HEK293 (cell line): ENCODE measurements around the gene TCF7L1.

Experiments used
- ZBTB21 ChIP-seq: fragments of 450-650 bp; formaldehyde crosslinking; IDR thresholded peaks from 2 replicates; pipeline ENCODE4 v1.5.1; 2017; ENCODE audit warnings: missing biosample characterization, missing genetic modification characterization
- ZBTB8A ChIP-seq: fragments of 450-650 bp; formaldehyde crosslinking; IDR thresholded peaks from 2 replicates; pipeline ENCODE4 v1.5.1; 2016; ENCODE audit warnings: missing biosample characterization, missing genetic modification characterization
- ZNF155 ChIP-seq: fragments of 450-650 bp; formaldehyde crosslinking; IDR thresholded peaks from 2 replicates; pipeline ENCODE4 v1.5.1; 2016; ENCODE audit warnings: missing biosample characterization, missing genetic modification characterization
- ZNF302 ChIP-seq: fragments of 450-650 bp; formaldehyde crosslinking; IDR thresholded peaks from 2 replicates; pipeline ENCODE4 v1.5.1; 2016; ENCODE audit warnings: missing biosample characterization, missing genetic modification characterization, low read depth
- ZNF521 ChIP-seq: fragments of 450-650 bp; formaldehyde crosslinking; IDR thresholded peaks from 2 replicates; pipeline ENCODE4 v1.5.1; 2017; ENCODE audit warnings: missing biosample characterization, mild to moderate bottlenecking, missing genetic modification characterization
- ZSCAN30 ChIP-seq: fragments of 450-650 bp; IDR thresholded peaks from 2 replicates; pipeline ENCODE4 v1.5.1; 2018; ENCODE audit warnings: missing biosample characterization, mild to moderate bottlenecking, missing genetic modification characterization, moderate library complexity
- TF ChIP-seq, protein P1 (sequence below): fragments of 450-650 bp; formaldehyde crosslinking; IDR thresholded peaks from 2 replicates; pipeline ENCODE4 v1.5.1; 2016; ENCODE audit warnings: missing biosample characterization, missing genetic modification characterization
- TF ChIP-seq, protein P2 (sequence below): fragments of 450-650 bp; IDR thresholded peaks from 2 replicates; pipeline ENCODE4 v1.5.1; 2018; ENCODE audit warnings: missing biosample characterization, mild to moderate bottlenecking, missing genetic modification characterization

DNA sequence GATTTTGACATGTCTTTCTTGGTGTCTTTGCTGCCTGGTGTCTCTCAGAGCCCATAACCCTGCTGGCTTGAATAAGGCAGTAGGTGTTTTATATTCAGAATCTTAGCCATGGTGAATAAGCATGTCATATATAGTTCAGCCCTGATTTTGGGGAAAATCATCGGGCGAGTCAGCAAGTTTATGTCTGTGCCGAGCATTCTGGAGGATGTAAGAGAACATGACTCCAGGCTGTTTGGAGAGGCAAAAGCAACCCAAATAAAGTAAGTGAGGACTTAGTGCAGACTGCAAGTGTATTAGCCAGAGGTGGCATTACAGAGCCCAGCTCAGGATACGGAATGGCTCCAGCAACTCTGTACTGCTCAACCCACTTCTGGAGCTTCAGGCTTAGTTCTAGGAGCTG is 50.3 kb downstream of the TCF7L1 start:
- TF ChIP-seq ZNF302 (no peak), ZNF521 (tag by site-specific recombination) (no peak), ZBTB21 (tag by site-specific recombination) (no peak), ZBTB8A (tag by site-specific recombination) (no peak), ZNF155 (tag by site-specific recombination) (no peak), ZSCAN30 (tag by site-specific recombination) (no peak)
- TF ChIP-seq, protein P1, sequence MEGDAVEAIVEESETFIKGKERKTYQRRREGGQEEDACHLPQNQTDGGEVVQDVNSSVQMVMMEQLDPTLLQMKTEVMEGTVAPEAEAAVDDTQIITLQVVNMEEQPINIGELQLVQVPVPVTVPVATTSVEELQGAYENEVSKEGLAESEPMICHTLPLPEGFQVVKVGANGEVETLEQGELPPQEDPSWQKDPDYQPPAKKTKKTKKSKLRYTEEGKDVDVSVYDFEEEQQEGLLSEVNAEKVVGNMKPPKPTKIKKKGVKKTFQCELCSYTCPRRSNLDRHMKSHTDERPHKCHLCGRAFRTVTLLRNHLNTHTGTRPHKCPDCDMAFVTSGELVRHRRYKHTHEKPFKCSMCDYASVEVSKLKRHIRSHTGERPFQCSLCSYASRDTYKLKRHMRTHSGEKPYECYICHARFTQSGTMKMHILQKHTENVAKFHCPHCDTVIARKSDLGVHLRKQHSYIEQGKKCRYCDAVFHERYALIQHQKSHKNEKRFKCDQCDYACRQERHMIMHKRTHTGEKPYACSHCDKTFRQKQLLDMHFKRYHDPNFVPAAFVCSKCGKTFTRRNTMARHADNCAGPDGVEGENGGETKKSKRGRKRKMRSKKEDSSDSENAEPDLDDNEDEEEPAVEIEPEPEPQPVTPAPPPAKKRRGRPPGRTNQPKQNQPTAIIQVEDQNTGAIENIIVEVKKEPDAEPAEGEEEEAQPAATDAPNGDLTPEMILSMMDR (tag by site-specific recombination): no peak
- TF ChIP-seq, protein P2, sequence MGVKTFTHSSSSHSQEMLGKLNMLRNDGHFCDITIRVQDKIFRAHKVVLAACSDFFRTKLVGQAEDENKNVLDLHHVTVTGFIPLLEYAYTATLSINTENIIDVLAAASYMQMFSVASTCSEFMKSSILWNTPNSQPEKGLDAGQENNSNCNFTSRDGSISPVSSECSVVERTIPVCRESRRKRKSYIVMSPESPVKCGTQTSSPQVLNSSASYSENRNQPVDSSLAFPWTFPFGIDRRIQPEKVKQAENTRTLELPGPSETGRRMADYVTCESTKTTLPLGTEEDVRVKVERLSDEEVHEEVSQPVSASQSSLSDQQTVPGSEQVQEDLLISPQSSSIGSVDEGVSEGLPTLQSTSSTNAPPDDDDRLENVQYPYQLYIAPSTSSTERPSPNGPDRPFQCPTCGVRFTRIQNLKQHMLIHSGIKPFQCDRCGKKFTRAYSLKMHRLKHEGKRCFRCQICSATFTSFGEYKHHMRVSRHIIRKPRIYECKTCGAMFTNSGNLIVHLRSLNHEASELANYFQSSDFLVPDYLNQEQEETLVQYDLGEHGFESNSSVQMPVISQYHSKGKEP: no peak
